ENCODE measurements around the gene KCNAB1. TPM values are rescaled to one million over a fixed set of nuclear protein-coding genes. Genes with fewer than 3 reads are reported as not detected.

The KCNAB1 gene
- total RNA-seq, 2 experiments from 2014 or later, result not detected

DNA sequence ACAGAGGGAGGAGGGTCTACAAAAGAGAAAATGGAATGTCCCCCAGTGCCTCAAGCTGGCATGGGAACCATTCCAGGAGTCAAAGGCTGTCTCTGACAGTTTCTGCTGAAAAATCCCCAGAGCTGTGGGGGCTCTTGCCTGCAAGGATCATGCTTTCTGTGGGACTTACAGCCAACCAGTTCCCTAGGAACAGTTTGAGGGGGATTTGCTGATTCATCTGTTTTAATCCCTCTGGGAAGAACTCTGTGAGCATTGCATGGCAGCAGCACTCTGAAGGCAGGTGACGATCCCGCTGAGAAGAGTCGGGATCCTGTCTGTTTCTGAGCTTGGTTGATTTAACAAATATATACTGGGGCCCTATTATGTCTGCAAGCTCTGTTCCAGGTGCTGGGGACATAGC, 258.5 kb downstream of the KCNAB1 start:
- POLR2A ChIA-PET, result no interaction called here
- no peaks in the 10 kb centered on the region for H3K9me3 Mint-ChIP-seq
- no peaks in the 10 kb centered on the region for H3K4me1 Mint-ChIP-seq (ENCODE audit: low read depth)
- H3K36me3 Mint-ChIP-seq, result no peaks in the 10 kb centered on the region
- no peak overlapping the region for H3K4me3 Mint-ChIP-seq
- CTCF ChIA-PET, result interaction anchor here (1.7 kb wide), 1 partner anchor 227 kb away, joined by 7 read pairs; no protein-coding TSS in a partner anchor
- no peak overlapping the region for H3K27ac Mint-ChIP-seq
- intact Hi-C loops (cut with micrococcal nuclease), result no loop called here
- DNase-seq, result no peak
- H3K27me3 Mint-ChIP-seq, result no peaks in the 10 kb centered on the region

DNA sequence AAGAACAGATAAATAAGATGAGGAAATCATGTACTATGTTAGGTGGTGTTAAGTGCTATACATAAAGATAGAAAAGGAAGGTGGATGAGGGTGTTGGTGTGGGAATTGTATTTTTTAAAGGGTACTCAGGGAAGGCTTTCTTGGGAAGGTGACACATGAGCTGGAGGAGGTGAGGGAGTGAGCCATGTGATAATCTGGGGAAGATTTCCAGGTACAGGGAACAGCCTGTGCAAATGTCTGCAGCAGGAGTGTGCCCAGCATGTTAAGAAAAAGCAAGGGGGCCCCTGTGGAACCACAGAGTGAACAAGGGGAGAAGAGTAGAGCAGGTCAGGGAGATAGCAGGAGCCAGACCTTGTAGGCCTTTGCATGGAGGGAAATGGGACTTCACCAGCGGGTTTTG, 258.9 kb downstream of the KCNAB1 start:
- no peaks in the 10 kb centered on the region for H3K27me3 Mint-ChIP-seq
- H3K4me1 Mint-ChIP-seq (ENCODE audit: low read depth), result no peaks in the 10 kb centered on the region
- H3K27ac Mint-ChIP-seq, result no peak overlapping the region
- no peaks in the 10 kb centered on the region for H3K9me3 Mint-ChIP-seq
- DNase-seq, result no peak
- ChIA-PET CTCF (interaction anchor here (1.7 kb wide), 1 partner anchor 227 kb away, joined by 7 read pairs; no protein-coding TSS in a partner anchor), POLR2A (no interaction called here)
- intact Hi-C loops (cut with micrococcal nuclease), result no loop called here
- H3K36me3 Mint-ChIP-seq, result no peaks in the 10 kb centered on the region
- no peak overlapping the region for H3K4me3 Mint-ChIP-seq

GRCh38 chr3:156381253-156381652, 260.9 kb downstream of the KCNAB1 start:
- intact Hi-C loops (cut with micrococcal nuclease), result no loop called here
- ChIA-PET CTCF (interaction anchor here (1.2 to 3.0 kb wide), 2 partner anchors 14 to 230 kb away, joined by 3 to 39 read pairs; no protein-coding TSS in a partner anchor), POLR2A (no interaction called here)
- Mint-ChIP-seq H3K27me3 (no peaks in the 10 kb centered on the region), H3K9me3 (no peaks in the 10 kb centered on the region), H3K27ac (no peak overlapping the region), H3K4me1 (ENCODE audit: low read depth) (no peaks in the 10 kb centered on the region), H3K4me3 (no peak overlapping the region), H3K36me3 (no peaks in the 10 kb centered on the region)
- DNase-seq, result no peak

DNA sequence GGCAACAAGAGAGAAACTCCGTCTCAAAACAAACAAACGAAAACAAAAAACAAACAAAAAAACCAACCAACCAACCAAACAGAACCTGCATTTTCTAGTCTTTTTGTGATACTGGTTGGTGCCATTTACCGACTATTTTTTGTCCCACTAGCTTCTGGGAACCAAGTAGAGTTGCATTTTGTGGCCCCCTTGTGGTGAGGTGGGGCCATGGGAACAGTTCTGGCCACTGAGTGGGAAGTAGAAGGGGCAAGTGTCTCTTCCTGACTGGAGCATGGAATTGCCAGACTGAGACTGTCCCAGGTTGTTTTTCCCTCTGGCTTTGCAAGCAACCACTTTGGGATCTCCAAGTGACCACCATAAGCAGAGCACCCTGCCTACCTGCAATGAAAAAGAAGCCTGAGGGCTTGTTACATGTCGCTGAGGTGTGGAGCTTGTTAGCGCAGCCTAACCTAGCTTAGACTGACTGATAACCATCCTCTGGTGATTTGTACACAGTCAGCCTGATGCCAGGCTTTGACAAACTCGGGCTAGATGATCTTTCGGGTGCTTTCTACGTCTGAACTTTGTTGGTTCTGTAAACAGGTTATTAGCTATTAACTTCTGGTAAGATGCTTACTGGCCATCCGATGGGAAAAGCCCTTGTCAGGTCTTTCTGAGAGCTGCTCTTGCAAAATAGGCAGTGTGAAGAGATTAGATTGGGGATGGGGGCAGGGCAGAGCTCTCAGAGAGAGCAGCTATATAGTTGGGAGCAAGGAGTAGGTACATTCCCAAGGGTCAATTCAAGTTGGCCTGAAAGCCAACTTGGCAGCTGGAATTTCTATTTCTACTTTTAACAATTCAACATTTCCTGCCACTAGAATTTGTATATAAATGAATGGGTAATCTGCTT, 262.3 kb downstream of the KCNAB1 start:
- ChIA-PET CTCF (interaction anchor here (0.6 to 3.0 kb wide), 9 partner anchors 9 to 343 kb away, joined by 3 to 39 read pairs (median 4); no protein-coding TSS in a partner anchor), POLR2A (interaction anchor here (0.7 kb wide), 1 partner anchor 339 kb away, joined by 3 read pairs; no protein-coding TSS in a partner anchor)
- Mint-ChIP-seq H3K36me3 (no peaks in the 10 kb centered on the region), H3K4me3 (no peak overlapping the region), H3K27ac (no peak overlapping the region), H3K27me3 (no peaks in the 10 kb centered on the region), H3K4me1 (ENCODE audit: low read depth) (no peaks in the 10 kb centered on the region), H3K9me3 (no peaks in the 10 kb centered on the region)
- DNase-seq, result peak; percentile 19
- intact Hi-C loops (cut with micrococcal nuclease), result loop anchor here (1.0 kb wide), 1 partner anchor 231 kb away; no protein-coding TSS in a partner anchor

DNA sequence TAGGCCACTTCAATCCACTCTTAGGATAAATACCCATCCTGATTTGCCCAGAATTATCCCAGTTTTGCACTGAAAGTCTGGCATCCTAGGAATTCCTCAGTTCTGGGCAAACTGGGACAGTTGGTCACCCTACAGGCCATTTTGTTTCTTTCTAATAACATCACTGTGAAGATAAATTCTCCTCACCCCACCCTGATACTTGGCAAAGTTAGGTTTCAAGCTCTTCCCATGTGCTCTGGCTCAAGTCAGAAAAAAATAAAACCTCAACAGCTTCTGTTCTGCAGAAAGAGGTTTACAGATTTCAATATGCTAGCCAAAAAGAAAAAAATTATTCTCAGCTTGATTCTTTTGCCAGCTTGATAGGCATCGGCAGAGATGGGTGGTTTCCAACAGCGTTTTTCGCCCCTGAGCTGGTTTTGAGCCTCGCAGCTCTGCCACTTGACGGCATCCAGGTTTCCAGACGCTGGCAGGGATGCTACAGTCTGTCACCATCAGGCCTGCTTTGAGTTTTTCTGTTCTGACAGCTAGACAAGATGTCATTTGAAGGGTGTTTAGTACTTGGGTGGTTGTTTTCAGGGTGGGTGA, 263.2 kb downstream of the KCNAB1 start:
- no peak overlapping the region for H3K27ac Mint-ChIP-seq
- no peaks in the 10 kb centered on the region for H3K4me1 Mint-ChIP-seq (ENCODE audit: low read depth)
- H3K36me3 Mint-ChIP-seq, result no peaks in the 10 kb centered on the region
- no peak overlapping the region for H3K4me3 Mint-ChIP-seq
- H3K9me3 Mint-ChIP-seq, result no peaks in the 10 kb centered on the region
- no peak for DNase-seq
- ChIA-PET CTCF (interaction anchor here (0.6 to 3.0 kb wide), 5 partner anchors 124 to 251 kb away, joined by 3 to 39 read pairs (median 4); no protein-coding TSS in a partner anchor), POLR2A (no interaction called here)
- H3K27me3 Mint-ChIP-seq, result no peaks in the 10 kb centered on the region
- intact Hi-C loops (cut with micrococcal nuclease), result no loop called here

DNA sequence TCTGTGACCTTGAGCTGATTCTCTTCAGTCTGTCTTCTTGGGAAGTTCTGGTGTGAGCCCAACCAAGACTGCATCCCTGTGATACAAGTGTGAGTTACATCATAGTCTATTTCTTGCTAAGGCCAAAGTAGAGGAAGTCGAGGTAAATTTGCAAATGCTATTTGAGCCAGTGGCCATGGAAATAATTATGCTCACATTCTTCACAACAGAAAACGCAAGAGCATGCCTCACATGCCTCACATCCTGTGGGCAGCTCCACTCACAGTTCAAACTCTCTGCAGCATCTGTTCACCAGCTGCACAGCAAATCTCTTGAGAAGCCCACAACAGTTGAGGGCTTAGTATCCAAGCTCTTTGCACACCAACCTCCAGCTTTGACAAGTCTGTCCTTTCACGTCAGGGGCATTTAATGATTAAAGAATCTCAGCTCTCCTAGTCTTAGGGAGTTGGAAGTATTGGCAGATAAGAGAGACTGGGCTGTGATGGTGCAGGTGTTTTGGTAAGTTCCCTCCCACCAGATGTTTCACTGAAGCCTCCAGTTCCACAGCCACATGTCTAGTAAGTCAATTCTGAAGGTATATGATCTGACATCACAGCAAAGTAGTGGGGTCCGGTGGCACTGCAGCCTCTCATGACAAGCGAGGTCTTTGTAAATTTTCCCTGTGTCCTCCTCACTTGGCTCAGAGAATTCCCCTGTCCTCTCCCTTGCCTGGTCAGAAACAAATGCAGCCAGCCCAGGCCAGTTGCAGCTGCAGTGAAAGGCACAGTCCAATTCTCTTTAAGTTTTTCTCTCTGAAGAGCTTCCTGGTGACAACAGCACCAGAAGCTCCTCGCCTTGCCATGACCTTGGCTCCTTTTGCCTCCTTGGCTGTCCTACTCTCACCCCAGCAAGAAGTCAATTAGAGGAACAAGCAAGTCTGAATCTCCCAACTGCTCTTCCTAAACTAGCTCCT, 268.4 kb downstream of the KCNAB1 start:
- DNase-seq, result no peak
- CTCF ChIA-PET, result interaction anchor here (1.1 to 1.2 kb wide), 2 partner anchors 136 to 236 kb away, joined by 3 to 9 read pairs; no protein-coding TSS in a partner anchor
- Mint-ChIP-seq H3K4me1 (ENCODE audit: low read depth) (no peaks in the 10 kb centered on the region), H3K27ac (no peak overlapping the region), H3K36me3 (no peaks in the 10 kb centered on the region), H3K4me3 (no peak overlapping the region), H3K9me3 (no peaks in the 10 kb centered on the region), H3K27me3 (peaks cover 3% of the 10 kb centered on the region)
- POLR2A ChIA-PET, result no interaction called here
- intact Hi-C loops (cut with micrococcal nuclease), result no loop called here

DNA sequence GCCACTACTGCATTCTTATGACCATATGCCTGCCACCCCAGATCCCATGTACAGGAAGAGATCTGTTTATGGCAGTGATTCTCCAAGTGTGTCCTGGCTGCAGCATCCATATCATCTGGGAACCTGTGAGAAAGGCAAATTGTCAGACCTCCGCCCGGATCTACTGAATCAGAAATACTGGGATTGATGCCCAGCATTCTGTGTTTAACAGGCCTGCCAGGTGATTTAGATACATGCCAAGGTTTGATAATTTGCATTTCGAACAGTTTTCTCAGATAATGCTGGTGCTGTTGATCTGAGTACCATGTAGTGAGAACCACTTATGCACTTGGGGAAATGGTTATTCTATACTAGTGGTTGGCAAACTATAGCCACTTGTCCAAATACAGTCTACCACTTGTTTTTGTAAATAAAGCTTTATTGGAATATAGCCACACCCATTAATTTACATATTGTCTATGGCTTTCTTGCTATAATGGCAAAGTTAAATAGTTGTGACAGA, 269.1 kb downstream of the KCNAB1 start:
- DNase-seq, result no peak
- intact Hi-C loops (cut with micrococcal nuclease), result no loop called here
- H3K27ac Mint-ChIP-seq, result no peak overlapping the region
- H3K9me3 Mint-ChIP-seq, result no peaks in the 10 kb centered on the region
- H3K4me3 Mint-ChIP-seq, result no peak overlapping the region
- H3K36me3 Mint-ChIP-seq, result no peaks in the 10 kb centered on the region
- CTCF ChIA-PET, result no interaction called here
- H3K4me1 Mint-ChIP-seq (ENCODE audit: low read depth), result no peaks in the 10 kb centered on the region
- POLR2A ChIA-PET, result no interaction called here
- peaks cover 3% of the 10 kb centered on the region for H3K27me3 Mint-ChIP-seq

DNA sequence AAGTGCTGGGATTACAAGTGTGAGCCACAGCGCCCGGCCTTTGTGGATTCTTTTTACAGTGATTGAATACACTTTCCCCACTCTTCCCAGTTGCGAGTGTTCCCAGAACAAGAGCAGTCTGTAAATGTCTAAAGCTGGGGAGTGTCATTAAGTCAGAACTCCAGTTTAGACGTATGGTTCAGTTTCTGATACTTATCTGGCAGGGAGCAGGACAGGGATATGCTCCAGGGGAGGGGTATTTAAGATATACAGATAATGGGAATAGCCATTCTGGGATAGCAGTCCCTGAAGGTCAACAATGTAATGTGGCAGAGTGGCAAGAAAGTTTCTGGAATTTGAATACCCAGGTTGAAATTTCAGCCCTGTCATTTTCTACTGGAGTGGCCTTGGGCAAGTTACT, 270.5 kb downstream of the KCNAB1 start:
- Mint-ChIP-seq H3K36me3 (no peaks in the 10 kb centered on the region), H3K27ac (no peak overlapping the region), H3K4me3 (no peak overlapping the region), H3K27me3 (peaks cover 3% of the 10 kb centered on the region), H3K9me3 (no peaks in the 10 kb centered on the region), H3K4me1 (ENCODE audit: low read depth) (no peaks in the 10 kb centered on the region)
- no peak for DNase-seq
- CTCF ChIA-PET, result no interaction called here
- POLR2A ChIA-PET, result no interaction called here
- intact Hi-C loops (cut with micrococcal nuclease), result no loop called here

GRCh38 chr3:156395961-156396710, 275.8 kb downstream of the KCNAB1 start:
- Mint-ChIP-seq H3K4me1 (ENCODE audit: low read depth) (no peaks in the 10 kb centered on the region), H3K9me3 (no peaks in the 10 kb centered on the region), H3K27me3 (peaks cover 2% of the 10 kb centered on the region), H3K36me3 (no peaks in the 10 kb centered on the region), H3K4me3 (no peak overlapping the region), H3K27ac (no peak overlapping the region)
- intact Hi-C loops (cut with micrococcal nuclease), result no loop called here
- POLR2A ChIA-PET, result no interaction called here
- no peak for DNase-seq
- CTCF ChIA-PET, result interaction anchor here (1.8 kb wide), 1 partner anchor 114 kb away, joined by 4 read pairs; no protein-coding TSS in a partner anchor

- Mint-ChIP-seq H3K4me1 (ENCODE audit: low read depth) (no peaks in the 10 kb centered on the region), H3K36me3 (no peaks in the 10 kb centered on the region), H3K4me3 (no peak overlapping the region), H3K27me3 (peaks cover 2% of the 10 kb centered on the region), H3K27ac (no peak overlapping the region), H3K9me3 (no peaks in the 10 kb centered on the region)
- ChIA-PET POLR2A (no interaction called here), CTCF (interaction anchor here (1.8 kb wide), 1 partner anchor 113 kb away, joined by 4 read pairs; no protein-coding TSS in a partner anchor)
- no peak for DNase-seq
- intact Hi-C loops (cut with micrococcal nuclease), result no loop called here
Measured at GRCh38 chr3:156396851-156397250, 276.5 kb downstream of the KCNAB1 start.

- H3K36me3 Mint-ChIP-seq, result no peaks in the 10 kb centered on the region
- CTCF ChIA-PET, result interaction anchor here (1.8 kb wide), 1 partner anchor 112 kb away, joined by 4 read pairs; no protein-coding TSS in a partner anchor
- intact Hi-C loops (cut with micrococcal nuclease), result no loop called here
- POLR2A ChIA-PET, result interaction anchor here (0.5 kb wide), 1 partner anchor 474 kb away, joined by 3 read pairs; no protein-coding TSS in a partner anchor
- no peaks in the 10 kb centered on the region for H3K9me3 Mint-ChIP-seq
- H3K4me3 Mint-ChIP-seq, result no peak overlapping the region
- no peaks in the 10 kb centered on the region for H3K4me1 Mint-ChIP-seq (ENCODE audit: low read depth)
- no peak overlapping the region for H3K27ac Mint-ChIP-seq
- peaks cover 2% of the 10 kb centered on the region for H3K27me3 Mint-ChIP-seq
- no peak for DNase-seq
Measured at GRCh38 chr3:156397534-156397933, 277.2 kb downstream of the KCNAB1 start.
